Neural progenitor cell (in vitro differentiated cells): Measurements from ENCODE around the gene KCNMB2. TPM values are rescaled to one million over a fixed set of nuclear protein-coding genes. Genes with fewer than 3 reads are reported as not detected.

Experiments used
- DNase-seq: peaks from one replicate; pipeline ENCODE4 v3.0.0-alpha.2; 2016; ENCODE audit warnings: low spot score
- H2AFZ ChIP-seq: fragments of 200-600 bp; sonication (generic); replicated peaks from 2 replicates; pipeline ENCODE4 v1.6.1; 2016; ENCODE audit warnings: antibody characterized with exemption
- H3F3A ChIP-seq: fragments of 200-600 bp; sonication (generic); 2 replicates; pipeline ENCODE4 v1.6.1; 2016; ENCODE audit warnings: antibody characterized with exemption, low read depth
- H3K27ac ChIP-seq: fragments of 200-600 bp; sonication (generic); 2 replicates; pipeline ENCODE4 v1.5.1; 2016; ENCODE audit warnings: mild to moderate bottlenecking
- H3K27me3 ChIP-seq: fragments of 200-600 bp; sonication (generic); 2 replicates; pipeline ENCODE4 v1.6.1; 2016; ENCODE audit warnings: mild to moderate bottlenecking, moderate library complexity
- H3K36me3 ChIP-seq: fragments of 200-600 bp; sonication (generic); 2 replicates; pipeline ENCODE4 v1.5.1; 2016
- H3K4me1 ChIP-seq: fragments of 200-600 bp; sonication (generic); 2 replicates; pipeline ENCODE4 v1.6.1; 2016; ENCODE audit warnings: mixed run types
- H3K4me2 ChIP-seq: fragments of 200-600 bp; sonication (generic); 2 replicates; pipeline ENCODE4 v1.6.1; 2016
- H3K4me3 ChIP-seq: fragments of 200-600 bp; sonication (generic); 2 replicates; pipeline ENCODE4 v1.5.1; 2016
- H3K79me2 ChIP-seq: fragments of 200-600 bp; sonication (generic); 2 replicates; pipeline ENCODE4 v1.6.1; 2016; ENCODE audit warnings: low read depth
- H3K9ac ChIP-seq: fragments of 200-600 bp; sonication (generic); 2 replicates; pipeline ENCODE4 v1.6.1; 2016
- H3K9me3 ChIP-seq: fragments of 200-600 bp; sonication (generic); 2 replicates; pipeline ENCODE4 v1.5.1; 2016; ENCODE audit warnings: low read depth
- H4K20me1 ChIP-seq: fragments of 200-600 bp; sonication (generic); 2 replicates; pipeline ENCODE4 v1.6.1; 2016; ENCODE audit warnings: low read depth
- H3K27ac Mint-ChIP-seq: 3 replicates; pipeline ENCODE4 v1.8.0; 2021; ENCODE audit warnings: mixed read lengths
- H3K27me3 Mint-ChIP-seq: 2 replicates; pipeline ENCODE4 v1.8.0; 2022; ENCODE audit warnings: low read depth, mild to moderate bottlenecking, inconsistent platforms, moderate library complexity, mixed read lengths; ENCODE audit not compliant: insufficient read depth
- H3K36me3 Mint-ChIP-seq: 3 replicates; pipeline ENCODE4 v1.8.0; 2021; ENCODE audit warnings: mixed read lengths
- H3K4me1 Mint-ChIP-seq: 3 replicates; pipeline ENCODE4 v1.8.0; 2021; ENCODE audit warnings: mixed read lengths
- H3K4me3 Mint-ChIP-seq: 3 replicates; pipeline ENCODE4 v1.8.0; 2021; ENCODE audit warnings: mild to moderate bottlenecking, moderate library complexity, mixed read lengths
- H3K9me3 Mint-ChIP-seq: 3 replicates; pipeline ENCODE4 v1.8.0; 2020; ENCODE audit warnings: mixed read lengths
- EZH2 ChIP-seq: fragments of 200-600 bp; sonication (generic); IDR thresholded peaks from 2 replicates; pipeline ENCODE4 v1.6.1; 2017; ENCODE audit warnings: antibody characterized with exemption, mild to moderate bottlenecking, moderate library complexity
- EZH2phosphoT487 ChIP-seq: fragments of 200-600 bp; sonication (generic); IDR thresholded peaks from 2 replicates; pipeline ENCODE4 v1.6.1; 2017; ENCODE audit warnings: antibody characterized with exemption
- total RNA-seq: library from RNA; depleted of rRNA; stranded (reverse); fragments of >200 nt; gene quantifications from 2 replicates; pipeline ENCODE4 v1.2.3, GENCODE V29; 2015; ENCODE audit warnings: low replicate concordance
- TF ChIP-seq, protein P1 (sequence below): fragments of 200-600 bp; sonication (generic); IDR thresholded peaks from 2 replicates; pipeline ENCODE4 v1.5.1; 2017; ENCODE audit warnings: antibody characterized with exemption, mild to moderate bottlenecking

Gene KCNMB2
- total RNA-seq, 1 donor from 2014 or later, result not detected

DNA sequence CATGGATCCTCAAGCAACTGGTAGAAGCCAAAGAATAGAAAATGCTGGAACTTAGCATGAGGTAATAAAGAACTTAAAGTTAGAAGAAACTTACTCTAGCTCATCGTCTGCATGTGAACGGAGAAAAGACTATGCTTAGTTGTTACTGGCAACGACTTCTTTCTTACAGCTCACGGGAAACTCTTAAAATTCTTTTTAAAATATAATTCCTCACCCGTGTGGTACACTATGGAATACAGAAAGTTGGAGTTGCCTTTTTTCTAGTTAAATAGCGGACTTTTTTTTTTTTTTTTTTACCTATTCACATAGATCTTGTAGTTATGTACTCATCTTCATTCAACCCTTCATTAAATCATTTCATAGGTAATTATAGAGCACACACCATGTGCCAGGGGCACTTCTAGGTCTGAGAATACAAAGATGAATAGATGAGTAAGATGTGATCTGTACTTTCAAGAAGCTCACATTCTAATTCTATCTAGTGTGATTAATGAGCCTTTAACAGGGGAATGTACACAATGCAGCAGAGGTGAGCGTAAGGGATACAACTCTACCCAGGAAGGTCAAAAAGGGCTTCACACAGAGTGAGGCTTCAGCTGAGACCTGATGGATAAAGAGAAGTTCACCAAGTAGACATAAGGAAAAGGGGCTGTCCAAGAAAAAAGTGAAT, 18.4 kb upstream of the KCNMB2 start:
- Histone ChIP-seq H3K36me3 (no peaks in the 10 kb centered on the region), H3K9ac (no peak overlapping the region), H2AFZ (no peak overlapping the region), H4K20me1 (no peaks in the 10 kb centered on the region), H3K27ac (no peak overlapping the region), H3K4me2 (no peak overlapping the region), H3K9me3 (no peaks in the 10 kb centered on the region), H3K79me2 (no peaks in the 10 kb centered on the region), H3K27me3 (no peaks in the 10 kb centered on the region), H3K4me3 (no peak overlapping the region), H3F3A (no peaks in the 10 kb centered on the region), H3K4me1 (no peaks in the 10 kb centered on the region)
- no peaks in the 10 kb centered on the region for H3K27me3 Mint-ChIP-seq
- no peak overlapping the region for H3K4me3 Mint-ChIP-seq
- TF ChIP-seq EZH2 (no peak), EZH2phosphoT487 (no peak)
- TF ChIP-seq, protein P1, sequence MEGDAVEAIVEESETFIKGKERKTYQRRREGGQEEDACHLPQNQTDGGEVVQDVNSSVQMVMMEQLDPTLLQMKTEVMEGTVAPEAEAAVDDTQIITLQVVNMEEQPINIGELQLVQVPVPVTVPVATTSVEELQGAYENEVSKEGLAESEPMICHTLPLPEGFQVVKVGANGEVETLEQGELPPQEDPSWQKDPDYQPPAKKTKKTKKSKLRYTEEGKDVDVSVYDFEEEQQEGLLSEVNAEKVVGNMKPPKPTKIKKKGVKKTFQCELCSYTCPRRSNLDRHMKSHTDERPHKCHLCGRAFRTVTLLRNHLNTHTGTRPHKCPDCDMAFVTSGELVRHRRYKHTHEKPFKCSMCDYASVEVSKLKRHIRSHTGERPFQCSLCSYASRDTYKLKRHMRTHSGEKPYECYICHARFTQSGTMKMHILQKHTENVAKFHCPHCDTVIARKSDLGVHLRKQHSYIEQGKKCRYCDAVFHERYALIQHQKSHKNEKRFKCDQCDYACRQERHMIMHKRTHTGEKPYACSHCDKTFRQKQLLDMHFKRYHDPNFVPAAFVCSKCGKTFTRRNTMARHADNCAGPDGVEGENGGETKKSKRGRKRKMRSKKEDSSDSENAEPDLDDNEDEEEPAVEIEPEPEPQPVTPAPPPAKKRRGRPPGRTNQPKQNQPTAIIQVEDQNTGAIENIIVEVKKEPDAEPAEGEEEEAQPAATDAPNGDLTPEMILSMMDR, result no peak
- no peaks in the 10 kb centered on the region for H3K36me3 Mint-ChIP-seq
- no peak for DNase-seq
- H3K27ac Mint-ChIP-seq, result no peak overlapping the region
- no peaks in the 10 kb centered on the region for H3K9me3 Mint-ChIP-seq
- peaks cover 4% of the 10 kb centered on the region for H3K4me1 Mint-ChIP-seq

DNA sequence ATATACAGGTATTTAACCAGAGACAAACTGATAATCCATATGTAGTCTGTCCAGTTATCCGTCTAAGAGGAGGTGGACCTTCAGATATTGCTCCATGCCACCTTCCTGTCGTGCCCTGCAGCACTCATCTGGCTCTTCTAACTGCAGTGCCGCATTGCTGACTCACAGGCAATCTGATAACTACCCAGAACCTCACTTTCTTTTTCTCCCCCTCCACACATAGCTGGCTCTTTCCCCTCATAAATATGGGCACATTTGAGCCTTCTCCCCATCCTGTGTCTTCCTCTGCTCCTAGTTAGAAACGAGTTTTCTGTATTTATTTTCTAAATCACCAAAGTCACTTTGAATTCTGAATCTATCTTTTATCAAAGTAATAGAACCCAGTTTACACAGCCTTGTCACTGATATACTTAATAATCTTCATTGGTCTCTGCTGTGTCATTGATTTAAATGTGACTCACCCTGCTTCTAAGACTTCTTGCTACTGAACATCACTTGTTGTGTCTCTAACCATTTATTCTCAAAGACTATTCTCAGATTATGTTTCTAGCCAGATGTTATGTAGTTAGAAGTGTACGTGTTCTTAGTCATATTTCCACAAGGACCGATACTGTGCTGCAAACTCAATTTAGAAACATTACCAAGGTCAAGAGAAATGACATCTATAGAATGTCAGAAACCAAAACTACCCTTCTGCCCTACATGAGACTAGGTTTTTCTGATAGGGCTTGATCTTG, 17.4 kb upstream of the KCNMB2 start:
- Histone ChIP-seq H3K9me3 (no peaks in the 10 kb centered on the region), H3K27ac (no peak overlapping the region), H3K4me2 (no peak overlapping the region), H3K4me3 (no peak overlapping the region), H3K4me1 (no peaks in the 10 kb centered on the region), H3F3A (no peaks in the 10 kb centered on the region), H3K79me2 (no peaks in the 10 kb centered on the region), H2AFZ (no peak overlapping the region), H4K20me1 (no peaks in the 10 kb centered on the region), H3K9ac (no peak overlapping the region), H3K36me3 (no peaks in the 10 kb centered on the region), H3K27me3 (no peaks in the 10 kb centered on the region)
- Mint-ChIP-seq H3K4me3 (no peak overlapping the region), H3K9me3 (no peaks in the 10 kb centered on the region), H3K27ac (no peak overlapping the region), H3K36me3 (no peaks in the 10 kb centered on the region), H3K27me3 (no peaks in the 10 kb centered on the region), H3K4me1 (peaks cover 4% of the 10 kb centered on the region)
- TF ChIP-seq, protein P1, result no peak
- TF ChIP-seq EZH2 (no peak), EZH2phosphoT487 (no peak)
- no peak for DNase-seq

GRCh38 chr3:178519701-178520100, 16.5 kb upstream of the KCNMB2 start:
- no peak overlapping the region for H3K4me3 ChIP-seq
- no peaks in the 10 kb centered on the region for H3K9me3 Mint-ChIP-seq

More at GRCh38 chr3:178519701-178520100, 16.5 kb upstream of the KCNMB2 start:
- peaks cover 4% of the 10 kb centered on the region for H3K4me1 Mint-ChIP-seq
- H3K36me3 ChIP-seq, result no peaks in the 10 kb centered on the region
- no peaks in the 10 kb centered on the region for H4K20me1 ChIP-seq
- no peaks in the 10 kb centered on the region for H3K27me3 Mint-ChIP-seq
- H3K9me3 ChIP-seq, result no peaks in the 10 kb centered on the region
- no peak overlapping the region for H3K4me3 Mint-ChIP-seq
- no peak for DNase-seq
- H3K27me3 ChIP-seq, result no peaks in the 10 kb centered on the region
- no peak overlapping the region for H3K27ac ChIP-seq
- no peaks in the 10 kb centered on the region for H3K4me1 ChIP-seq
- no peaks in the 10 kb centered on the region for H3F3A ChIP-seq
- no peak overlapping the region for H3K9ac ChIP-seq
- H3K79me2 ChIP-seq, result no peaks in the 10 kb centered on the region
- H3K36me3 Mint-ChIP-seq, result no peaks in the 10 kb centered on the region
- no peak for TF ChIP-seq EZH2
- TF ChIP-seq EZH2phosphoT487, result no peak
- TF ChIP-seq, protein P1, result no peak
- no peak overlapping the region for H3K27ac Mint-ChIP-seq
- H3K4me2 ChIP-seq, result no peak overlapping the region
- H2AFZ ChIP-seq, result no peak overlapping the region
